ENCODE measurements around the gene ST6GAL2.

The ST6GAL2 gene

GRCh38 chr2:106885971-106886915 lies at the start of gene ST6GAL2:
TSS of gene ST6GAL2 (minus strand) at chr2:106886167. CDS start at chr2:106843977, 42,190 bp downstream.
- DNase-seq (ENCODE audit: low read depth in 2 of 2) = no peak

GRCh38 chr2:106932644-106933043 lies 46.7 kb upstream of the ST6GAL2 start:
- DNase-seq (ENCODE audit: low read depth in 2 of 2) = no peak

- DNase-seq (ENCODE audit: low read depth in 2 of 2) = no peak
These were observed 45.9 kb upstream of the ST6GAL2 start for GRCh38 chr2:106931717-106932335.

GRCh38 chr2:106921451-106921850 lies 35.5 kb upstream of the ST6GAL2 start:
- DNase-seq (ENCODE audit: low read depth in 2 of 2) = no peak

GRCh38 chr2:106919012-106919411 lies 33.0 kb upstream of the ST6GAL2 start:
- DNase-seq (ENCODE audit: low read depth in 2 of 2) = no peak

GRCh38 chr2:106904242-106904641 lies 18.3 kb upstream of the ST6GAL2 start:
- no peak for DNase-seq (ENCODE audit: low read depth in 2 of 2)

- DNase-seq (ENCODE audit: low read depth in 2 of 2) = no peak
These were observed 14.0 kb upstream of the ST6GAL2 start for GRCh38 chr2:106899786-106900530.

GRCh38 chr2:106894545-106894944 lies 8.6 kb upstream of the ST6GAL2 start:
- DNase-seq (ENCODE audit: low read depth in 2 of 2) = no peak

GRCh38 chr2:106892048-106892447 lies 6.1 kb upstream of the ST6GAL2 start:
- no peak for DNase-seq (ENCODE audit: low read depth in 2 of 2)

GRCh38 chr2:106890606-106891005 lies 4.6 kb upstream of the ST6GAL2 start:
- no peak for DNase-seq (ENCODE audit: low read depth in 2 of 2)

GRCh38 chr2:106886916-106887758 lies 1.2 kb upstream of the ST6GAL2 start:
- no peak for DNase-seq (ENCODE audit: low read depth in 2 of 2)

- no peak for DNase-seq (ENCODE audit: low read depth in 2 of 2)
These were observed 638 bp downstream of the ST6GAL2 start for GRCh38 chr2:106885329-106885728.

- no peak for DNase-seq (ENCODE audit: low read depth in 2 of 2)
These were observed 3.3 kb downstream of the ST6GAL2 start for GRCh38 chr2:106882673-106883072.

GRCh38 chr2:106878206-106878605 lies 7.8 kb downstream of the ST6GAL2 start:
- no peak for DNase-seq (ENCODE audit: low read depth in 2 of 2)

GRCh38 chr2:106876699-106877098 lies 9.3 kb downstream of the ST6GAL2 start:
- no peak for DNase-seq (ENCODE audit: low read depth in 2 of 2)

- no peak for DNase-seq (ENCODE audit: low read depth in 2 of 2)
These were observed 16.3 kb downstream of the ST6GAL2 start for GRCh38 chr2:106869512-106870275.

- no peak for DNase-seq (ENCODE audit: low read depth in 2 of 2)
These were observed 17.7 kb downstream of the ST6GAL2 start for GRCh38 chr2:106868275-106868674.

GRCh38 chr2:106867196-106867953 lies 18.6 kb downstream of the ST6GAL2 start:
- DNase-seq (ENCODE audit: low read depth in 2 of 2) = no peak

GRCh38 chr2:106866641-106867040 lies 19.3 kb downstream of the ST6GAL2 start:
- no peak for DNase-seq (ENCODE audit: low read depth in 2 of 2)

GRCh38 chr2:106864051-106864450 lies 21.9 kb downstream of the ST6GAL2 start:
- DNase-seq (ENCODE audit: low read depth in 2 of 2) = no peak
